Type B pancreatic cell (in vitro differentiated cells): ENCODE data around the gene MRPL16. TPM values are rescaled to one million over a fixed set of nuclear protein-coding genes. Genes with fewer than 3 reads are reported as not detected.

ENCODE experiments used
- DNase-seq: peaks from one replicate; pipeline ENCODE4 v3.0.0; 2021; ENCODE audit warnings: mixed read lengths; ENCODE audit not compliant: unreplicated experiment; ENCODE audit errors: extremely low spot score
- H3K27ac Mint-ChIP-seq: 2 replicates; pipeline ENCODE4 v1.8.0; 2021; ENCODE audit warnings: mild to moderate bottlenecking, mixed read lengths
- H3K27me3 Mint-ChIP-seq: 2 replicates; pipeline ENCODE4 v1.8.0; 2021; ENCODE audit warnings: mixed read lengths
- H3K36me3 Mint-ChIP-seq: 2 replicates; pipeline ENCODE4 v1.8.0; 2021; ENCODE audit warnings: mixed read lengths
- H3K4me1 Mint-ChIP-seq: one replicate; pipeline ENCODE4 v1.8.0; 2021; ENCODE audit warnings: mixed read lengths; ENCODE audit not compliant: unreplicated experiment
- H3K4me3 Mint-ChIP-seq: 2 replicates; pipeline ENCODE4 v1.8.0; 2021; ENCODE audit warnings: mild to moderate bottlenecking, mixed read lengths
- H3K9me3 Mint-ChIP-seq: 2 replicates; pipeline ENCODE4 v1.8.0; 2021; ENCODE audit warnings: mixed read lengths
- CTCF ChIP-seq: fragments of 200-600 bp; sonication (generic); conservative IDR thresholded peaks from 2 replicates; pipeline ENCODE4 v1.5.0; 2021; ENCODE audit warnings: antibody characterized with exemption, mild to moderate bottlenecking
- total RNA-seq: library from RNA; stranded (reverse); gene quantifications from 2 replicates; pipeline ENCODE4 v1.2.1, GENCODE V29; 2021; ENCODE audit warnings: low replicate concordance

MRPL16 gene
- total RNA-seq, 1 donor from 2014 or later, result 67.1 TPM

- no peaks in the 10 kb centered on the region for H3K27me3 Mint-ChIP-seq
- H3K27ac Mint-ChIP-seq, result no peak overlapping the region
- H3K36me3 Mint-ChIP-seq, result peaks cover 15% of the 10 kb centered on the region
- H3K4me1 Mint-ChIP-seq, result peaks cover 5% of the 10 kb centered on the region
- no peak for DNase-seq
- peaks cover 5% of the 10 kb centered on the region for H3K9me3 Mint-ChIP-seq
- H3K4me3 Mint-ChIP-seq, result no peak overlapping the region
- no peak for TF ChIP-seq CTCF
Observed at GRCh38 chr11:59783632-59784090, 26.9 kb downstream of the MRPL16 start.

DNA sequence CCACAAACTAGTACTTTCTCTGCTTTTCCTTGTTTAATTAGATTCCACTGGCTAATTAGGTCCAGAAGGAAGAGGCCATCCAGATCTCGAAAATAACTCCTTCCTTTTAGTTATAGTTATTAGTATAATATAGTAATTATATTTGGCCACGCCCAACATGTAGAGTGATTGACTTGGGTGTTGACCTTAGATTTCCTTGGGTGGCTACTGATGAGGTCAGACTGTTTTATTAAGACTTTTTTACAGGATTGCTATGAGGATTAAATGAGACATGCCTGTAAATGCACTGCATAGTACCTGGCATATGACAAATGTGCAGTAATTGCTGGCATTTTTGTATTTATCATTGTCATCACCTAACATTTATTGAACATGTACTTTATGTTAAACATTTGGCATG, 28.5 kb downstream of the MRPL16 start:
- Mint-ChIP-seq H3K27me3 (no peaks in the 10 kb centered on the region), H3K4me1 (peaks cover under 1% of the 10 kb centered on the region), H3K36me3 (peaks cover 12% of the 10 kb centered on the region), H3K4me3 (no peak overlapping the region), H3K9me3 (peaks cover 5% of the 10 kb centered on the region), H3K27ac (no peak overlapping the region)
- TF ChIP-seq CTCF, result no peak
- no peak for DNase-seq

- Mint-ChIP-seq H3K4me1 (peaks cover 6% of the 10 kb centered on the region), H3K36me3 (peaks cover 11% of the 10 kb centered on the region), H3K4me3 (no peak overlapping the region), H3K27me3 (no peaks in the 10 kb centered on the region), H3K9me3 (peaks cover 4% of the 10 kb centered on the region), H3K27ac (peak overlapping the region; percentile 42)
- DNase-seq, result no peak
- no peak for TF ChIP-seq CTCF
Observed at GRCh38 chr11:59779487-59779886, 31.1 kb downstream of the MRPL16 start.

DNA sequence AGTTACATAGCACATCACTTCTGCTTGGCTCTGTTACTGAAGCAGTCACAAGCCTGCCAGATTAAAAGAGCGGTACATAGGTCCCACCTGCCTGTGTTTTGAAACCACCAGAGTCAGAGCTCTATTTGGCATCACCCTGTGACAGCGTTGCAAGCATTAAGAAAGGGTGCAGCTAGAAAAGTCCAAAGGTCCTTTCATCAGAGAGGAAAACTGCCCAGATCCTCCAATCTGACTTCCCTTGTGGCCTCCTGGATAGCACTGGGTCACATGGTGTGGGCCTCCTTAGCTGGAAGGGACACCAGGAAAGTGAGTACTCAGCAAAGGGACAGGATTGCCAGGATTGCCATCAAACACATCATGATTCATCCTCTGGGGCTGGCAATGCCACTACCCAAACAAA, 32.5 kb downstream of the MRPL16 start:
- Mint-ChIP-seq H3K27ac (peak overlapping the region; percentile 81), H3K27me3 (no peaks in the 10 kb centered on the region), H3K4me1 (peaks cover 6% of the 10 kb centered on the region), H3K36me3 (peaks cover 5% of the 10 kb centered on the region), H3K4me3 (peak overlapping the region; percentile 11), H3K9me3 (no peaks in the 10 kb centered on the region)
- no peak for TF ChIP-seq CTCF
- no peak for DNase-seq

- no peaks in the 10 kb centered on the region for H3K27me3 Mint-ChIP-seq
- peak overlapping the region; percentile 83 for H3K27ac Mint-ChIP-seq
Observed at GRCh38 chr11:59777104-59777503, 33.5 kb downstream of the MRPL16 start.

More at GRCh38 chr11:59777104-59777503, 33.5 kb downstream of the MRPL16 start:
- no peak for TF ChIP-seq CTCF
- Mint-ChIP-seq H3K36me3 (peaks cover 5% of the 10 kb centered on the region), H3K9me3 (no peaks in the 10 kb centered on the region), H3K4me1 (peaks cover 6% of the 10 kb centered on the region), H3K4me3 (no peak overlapping the region)
- DNase-seq, result no peak
